WI38 (cell line): ENCODE measurements around the gene BTBD9.

Experiments used
- H3K4me3 ChIP-seq: 2 replicates; pipeline ENCODE4 v1.5.1; 2011; ENCODE audit warnings: low read depth, mild to moderate bottlenecking, control low read depth, low read length
- CTCF ChIP-seq: IDR thresholded peaks from 2 replicates; pipeline ENCODE4 v1.5.1; 2012; ENCODE audit warnings: low read depth, mild to moderate bottlenecking, control low read depth, low read length

The BTBD9 gene

GRCh38 chr6:38164131-38164481, 475.6 kb downstream of the BTBD9 start:
- TF ChIP-seq CTCF: no peak
- no peak overlapping the region for H3K4me3 ChIP-seq

- TF ChIP-seq CTCF: no peak
- H3K4me3 ChIP-seq: no peak overlapping the region
Observed at GRCh38 chr6:38163186-38164130, 476.3 kb downstream of the BTBD9 start.

- TF ChIP-seq CTCF: no peak
- no peak overlapping the region for H3K4me3 ChIP-seq
Observed at GRCh38 chr6:38162493-38163185, 477.1 kb downstream of the BTBD9 start.

- no peak overlapping the region for H3K4me3 ChIP-seq
- no peak for TF ChIP-seq CTCF
Observed at GRCh38 chr6:38161754-38162492, 477.8 kb downstream of the BTBD9 start.

GRCh38 chr6:38161331-38161730, 478.4 kb downstream of the BTBD9 start:
- no peak overlapping the region for H3K4me3 ChIP-seq
- TF ChIP-seq CTCF: no peak

- H3K4me3 ChIP-seq: no peak overlapping the region
- no peak for TF ChIP-seq CTCF
Observed at GRCh38 chr6:38160831-38161230, 478.9 kb downstream of the BTBD9 start.
